ENCODE data around the gene CA10.

CA10 gene

DNA sequence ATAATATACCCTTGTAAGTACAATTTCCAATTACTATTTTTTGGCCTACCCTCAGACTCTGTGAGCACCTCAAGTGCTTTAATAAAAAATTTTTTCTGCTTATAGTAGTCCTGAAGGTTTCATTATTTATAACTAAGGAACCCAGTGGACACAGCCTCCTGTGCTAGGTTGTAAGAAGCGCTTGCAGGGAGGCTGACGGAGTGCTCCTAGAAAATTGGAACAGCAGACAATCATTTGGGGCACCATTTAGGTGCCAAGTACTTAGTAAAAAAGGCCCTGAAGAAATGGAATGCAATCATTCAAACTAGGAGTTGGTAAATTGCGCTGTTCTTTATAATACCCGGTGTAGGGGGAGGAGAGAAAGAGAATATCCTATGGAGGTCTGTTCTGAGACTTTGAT, 19.8 kb downstream of the CA10 start:
- no peak overlapping the region for H3K27ac ChIP-seq (replicated peaks; ENCODE audit: low read length)
- no peak overlapping the region for H3K4me3 ChIP-seq (ENCODE audit: low read length in 2 of 2)
- H3K36me3 ChIP-seq (replicated peaks in 1 of 2; ENCODE audit: control insufficient read depth in 2 of 2, insufficient read depth in 2 of 2, low read length in 2 of 2): no peaks in the 10 kb centered on the region
- no peak overlapping the region for H2BK12ac ChIP-seq (ENCODE audit: low read length)
- WGBS, 2 donors (ENCODE audit: extremely low coverage in 2 of 2, insufficient read length in 2 of 2, insufficient replicate concordance in 1 of 2): no CpG with 5 or more reads among the region's 4 CpGs
- H3K23ac ChIP-seq (ENCODE audit: low read depth, low read length, poor library complexity): no peak overlapping the region
- no peak for DNase-seq (ENCODE audit: low spot score)
- no peak overlapping the region for H4K91ac ChIP-seq (ENCODE audit: low read depth, low read length, poor library complexity)
- no peak overlapping the region for H4K8ac ChIP-seq (ENCODE audit: low read depth, low read length)
- no peak overlapping the region for H3K14ac ChIP-seq (ENCODE audit: low read length)
- H2AFZ ChIP-seq (ENCODE audit: low read length): no peak overlapping the region
- no peak overlapping the region for H2BK120ac ChIP-seq (ENCODE audit: low read depth, low read length)
- no peak overlapping the region for H3K4me2 ChIP-seq (ENCODE audit: insufficient read depth, low read length, poor library complexity, severe bottlenecking)
- H3K4ac ChIP-seq (ENCODE audit: low read length): no peak overlapping the region
- peaks cover 0 to 2% of the 10 kb centered on the region in 2 donors for H3K4me1 ChIP-seq (ENCODE audit: control insufficient read depth in 2 of 2, insufficient read depth in 1 of 2, low read depth in 1 of 2, low read length in 2 of 2)
- H3K9ac ChIP-seq (ENCODE audit: low read depth, low read length, poor library complexity): no peak overlapping the region
- H3K9me3 ChIP-seq (replicated peaks in 1 of 2; ENCODE audit: control insufficient read depth in 2 of 2, insufficient read depth in 1 of 2, low read depth in 1 of 2, low read length in 2 of 2): no peaks in the 10 kb centered on the region
- no peak overlapping the region for H2AK5ac ChIP-seq (ENCODE audit: low read depth, low read length)
- H3K27me3 ChIP-seq (ENCODE audit: control insufficient read depth in 3 of 3, insufficient read depth in 3 of 3, low read depth in 1 of 3, low read length in 3 of 3): no peaks in the 10 kb centered on the region
- H2BK5ac ChIP-seq (ENCODE audit: low read length): no peak overlapping the region
- no peak overlapping the region for H2BK15ac ChIP-seq (ENCODE audit: low read length)
- H3K79me1 ChIP-seq (ENCODE audit: low read depth, low read length): no peaks in the 10 kb centered on the region
- H3K18ac ChIP-seq (ENCODE audit: low read length): no peak overlapping the region

DNA sequence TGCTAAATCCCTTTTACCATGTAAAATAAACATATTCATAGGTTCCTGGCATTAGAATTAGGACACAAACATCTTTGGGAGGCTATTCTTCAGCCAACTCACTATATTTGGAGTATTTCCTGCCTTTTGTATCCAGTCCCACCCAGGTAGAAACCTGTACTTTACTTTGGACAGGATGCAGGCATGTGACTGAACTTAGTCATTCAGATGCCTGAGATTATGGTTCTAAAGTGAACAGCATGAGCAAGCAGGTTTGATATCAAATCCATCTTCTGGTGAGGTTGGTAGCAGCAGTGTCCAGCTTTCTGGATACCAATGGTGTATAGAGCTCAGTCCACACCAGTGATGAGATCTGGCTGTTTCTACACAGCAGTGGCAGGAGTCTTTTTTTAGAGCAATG, 20.2 kb downstream of the CA10 start:
- H2BK120ac ChIP-seq (ENCODE audit: low read depth, low read length): no peak overlapping the region
- no peak overlapping the region for H3K27ac ChIP-seq (replicated peaks; ENCODE audit: low read length)
- H4K8ac ChIP-seq (ENCODE audit: low read depth, low read length): no peak overlapping the region
- no peaks in the 10 kb centered on the region for H3K79me1 ChIP-seq (ENCODE audit: low read depth, low read length)
- H3K27me3 ChIP-seq (ENCODE audit: control insufficient read depth in 3 of 3, insufficient read depth in 3 of 3, low read depth in 1 of 3, low read length in 3 of 3): no peaks in the 10 kb centered on the region
- H2AFZ ChIP-seq (ENCODE audit: low read length): no peak overlapping the region
- no peak overlapping the region for H3K4me3 ChIP-seq (ENCODE audit: low read length in 2 of 2)
- no peak overlapping the region for H2BK5ac ChIP-seq (ENCODE audit: low read length)
- no peak for DNase-seq (ENCODE audit: low spot score)
- peaks cover 0 to 2% of the 10 kb centered on the region in 2 donors for H3K4me1 ChIP-seq (ENCODE audit: control insufficient read depth in 2 of 2, insufficient read depth in 1 of 2, low read depth in 1 of 2, low read length in 2 of 2)
- no peak overlapping the region for H3K23ac ChIP-seq (ENCODE audit: low read depth, low read length, poor library complexity)
- H3K18ac ChIP-seq (ENCODE audit: low read length): no peak overlapping the region
- no peak overlapping the region for H4K91ac ChIP-seq (ENCODE audit: low read depth, low read length, poor library complexity)
- no peak overlapping the region for H3K9ac ChIP-seq (ENCODE audit: low read depth, low read length, poor library complexity)
- no peak overlapping the region for H2BK15ac ChIP-seq (ENCODE audit: low read length)
- no peaks in the 10 kb centered on the region for H3K9me3 ChIP-seq (replicated peaks in 1 of 2; ENCODE audit: control insufficient read depth in 2 of 2, insufficient read depth in 1 of 2, low read depth in 1 of 2, low read length in 2 of 2)
- no peak overlapping the region for H3K4ac ChIP-seq (ENCODE audit: low read length)
- H2AK5ac ChIP-seq (ENCODE audit: low read depth, low read length): no peak overlapping the region
- no peak overlapping the region for H3K14ac ChIP-seq (ENCODE audit: low read length)
- H3K36me3 ChIP-seq (replicated peaks in 1 of 2; ENCODE audit: control insufficient read depth in 2 of 2, insufficient read depth in 2 of 2, low read length in 2 of 2): no peaks in the 10 kb centered on the region
- no peak overlapping the region for H2BK12ac ChIP-seq (ENCODE audit: low read length)
- no peak overlapping the region for H3K4me2 ChIP-seq (ENCODE audit: insufficient read depth, low read length, poor library complexity, severe bottlenecking)

DNA sequence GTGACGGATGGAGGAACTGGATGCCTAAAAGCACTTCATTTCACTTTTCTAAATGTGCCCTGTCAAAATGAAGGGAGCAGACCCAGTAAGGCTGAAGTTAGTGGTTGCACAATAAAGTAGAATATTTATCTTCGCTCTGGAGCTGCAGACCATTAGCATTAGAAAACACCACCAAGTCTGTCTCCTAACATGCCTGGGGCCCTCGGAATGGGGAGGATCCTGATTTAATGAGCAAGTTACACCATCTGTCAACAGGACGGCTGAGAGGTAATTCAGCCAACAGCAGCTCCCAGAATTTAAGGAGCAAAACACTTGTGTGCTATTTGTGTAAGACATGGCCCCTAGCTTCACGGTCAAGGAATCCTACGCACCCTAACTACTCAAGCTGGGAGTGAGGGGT, 22.3 kb downstream of the CA10 start:
- Histone ChIP-seq H2BK5ac (ENCODE audit: low read length) (no peak overlapping the region), H2BK120ac (ENCODE audit: low read depth, low read length) (no peak overlapping the region), H3K4me1 (ENCODE audit: control insufficient read depth in 2 of 2, insufficient read depth in 1 of 2, low read depth in 1 of 2, low read length in 2 of 2) (peaks cover 0 to 2% of the 10 kb centered on the region in 2 donors), H3K27me3 (ENCODE audit: control insufficient read depth in 3 of 3, insufficient read depth in 3 of 3, low read depth in 1 of 3, low read length in 3 of 3) (no peaks in the 10 kb centered on the region), H3K36me3 (replicated peaks in 1 of 2; ENCODE audit: control insufficient read depth in 2 of 2, insufficient read depth in 2 of 2, low read length in 2 of 2) (no peaks in the 10 kb centered on the region), H3K14ac (ENCODE audit: low read length) (no peak overlapping the region), H3K79me1 (ENCODE audit: low read depth, low read length) (no peaks in the 10 kb centered on the region), H2BK12ac (ENCODE audit: low read length) (no peak overlapping the region), H2AK5ac (ENCODE audit: low read depth, low read length) (no peak overlapping the region), H4K8ac (ENCODE audit: low read depth, low read length) (no peak overlapping the region), H3K4me3 (ENCODE audit: low read length in 2 of 2) (no peak overlapping the region), H2BK15ac (ENCODE audit: low read length) (no peak overlapping the region), H3K27ac (replicated peaks; ENCODE audit: low read length) (no peak overlapping the region), H2AFZ (ENCODE audit: low read length) (no peak overlapping the region), H3K18ac (ENCODE audit: low read length) (no peak overlapping the region), H3K9ac (ENCODE audit: low read depth, low read length, poor library complexity) (no peak overlapping the region), H4K91ac (ENCODE audit: low read depth, low read length, poor library complexity) (no peak overlapping the region), H3K4ac (ENCODE audit: low read length) (no peak overlapping the region), H3K4me2 (ENCODE audit: insufficient read depth, low read length, poor library complexity, severe bottlenecking) (no peak overlapping the region), H3K9me3 (replicated peaks in 1 of 2; ENCODE audit: control insufficient read depth in 2 of 2, insufficient read depth in 1 of 2, low read depth in 1 of 2, low read length in 2 of 2) (no peaks in the 10 kb centered on the region), H3K23ac (ENCODE audit: low read depth, low read length, poor library complexity) (no peak overlapping the region)
- DNase-seq (ENCODE audit: low spot score): no peak
- no CpG with 5 or more reads among the region's 6 CpGs for WGBS, 2 donors (ENCODE audit: extremely low coverage in 2 of 2, insufficient read length in 2 of 2, insufficient replicate concordance in 1 of 2)

DNA sequence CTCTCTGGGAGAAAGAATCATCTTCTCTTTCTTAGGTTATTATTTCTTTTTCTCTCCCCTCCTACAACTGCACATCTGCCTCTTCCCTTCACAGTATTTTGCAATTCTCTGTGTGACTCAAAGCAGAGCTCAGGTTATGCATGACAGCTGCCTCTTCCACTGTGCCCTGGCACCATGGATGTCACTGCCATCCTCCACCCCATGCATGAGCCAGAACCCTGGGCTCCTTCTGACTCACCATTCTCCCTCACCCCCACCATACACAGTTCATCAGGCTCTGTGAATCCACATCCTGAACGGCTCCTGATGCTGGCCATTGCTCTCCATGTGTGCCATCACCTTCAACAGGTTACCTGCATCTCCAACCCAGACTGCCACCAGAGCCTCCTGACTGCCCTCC, 23.9 kb downstream of the CA10 start:
- WGBS, 2 donors (ENCODE audit: extremely low coverage in 2 of 2, insufficient read length in 2 of 2, insufficient replicate concordance in 1 of 2): no CpG with 5 or more reads among the region's 1 CpG
- H2BK120ac ChIP-seq (ENCODE audit: low read depth, low read length): no peak overlapping the region
- no peak overlapping the region for H2BK5ac ChIP-seq (ENCODE audit: low read length)
- H2AFZ ChIP-seq (ENCODE audit: low read length): no peak overlapping the region
- no peak overlapping the region for H3K18ac ChIP-seq (ENCODE audit: low read length)
- H2AK5ac ChIP-seq (ENCODE audit: low read depth, low read length): no peak overlapping the region
- peak overlapping the region in 1 of 2 donors; percentile 59 for H3K4me3 ChIP-seq (ENCODE audit: low read length in 2 of 2)
- DNase-seq (ENCODE audit: low spot score): no peak
- no peak overlapping the region for H3K9ac ChIP-seq (ENCODE audit: low read depth, low read length, poor library complexity)
- no peak overlapping the region for H4K8ac ChIP-seq (ENCODE audit: low read depth, low read length)
- H4K91ac ChIP-seq (ENCODE audit: low read depth, low read length, poor library complexity): no peak overlapping the region
- no peaks in the 10 kb centered on the region for H3K27me3 ChIP-seq (ENCODE audit: control insufficient read depth in 3 of 3, insufficient read depth in 3 of 3, low read depth in 1 of 3, low read length in 3 of 3)
- H3K4me1 ChIP-seq (ENCODE audit: control insufficient read depth in 2 of 2, insufficient read depth in 1 of 2, low read depth in 1 of 2, low read length in 2 of 2): peaks cover 0 to 2% of the 10 kb centered on the region in 2 donors
- H3K4ac ChIP-seq (ENCODE audit: low read length): no peak overlapping the region
- no peaks in the 10 kb centered on the region for H3K79me1 ChIP-seq (ENCODE audit: low read depth, low read length)
- H3K14ac ChIP-seq (ENCODE audit: low read length): no peak overlapping the region
- no peak overlapping the region for H3K27ac ChIP-seq (replicated peaks; ENCODE audit: low read length)
- H3K4me2 ChIP-seq (ENCODE audit: insufficient read depth, low read length, poor library complexity, severe bottlenecking): no peak overlapping the region
- no peaks in the 10 kb centered on the region for H3K9me3 ChIP-seq (replicated peaks in 1 of 2; ENCODE audit: control insufficient read depth in 2 of 2, insufficient read depth in 1 of 2, low read depth in 1 of 2, low read length in 2 of 2)
- H3K23ac ChIP-seq (ENCODE audit: low read depth, low read length, poor library complexity): no peak overlapping the region
- no peak overlapping the region for H2BK15ac ChIP-seq (ENCODE audit: low read length)
- no peak overlapping the region for H2BK12ac ChIP-seq (ENCODE audit: low read length)
- H3K36me3 ChIP-seq (replicated peaks in 1 of 2; ENCODE audit: control insufficient read depth in 2 of 2, insufficient read depth in 2 of 2, low read length in 2 of 2): no peaks in the 10 kb centered on the region
